GM12872 (cell line): ENCODE measurements around the gene ENTHD1.

Source experiments
- TF ChIP-seq, protein P1 (sequence below): IDR thresholded peaks from 3 replicates; pipeline ENCODE4 v1.5.1; 2011; ENCODE audit warnings: low read depth, mild to moderate bottlenecking, low read length, moderate library complexity; ENCODE audit not compliant: insufficient read depth

ENTHD1 gene

DNA sequence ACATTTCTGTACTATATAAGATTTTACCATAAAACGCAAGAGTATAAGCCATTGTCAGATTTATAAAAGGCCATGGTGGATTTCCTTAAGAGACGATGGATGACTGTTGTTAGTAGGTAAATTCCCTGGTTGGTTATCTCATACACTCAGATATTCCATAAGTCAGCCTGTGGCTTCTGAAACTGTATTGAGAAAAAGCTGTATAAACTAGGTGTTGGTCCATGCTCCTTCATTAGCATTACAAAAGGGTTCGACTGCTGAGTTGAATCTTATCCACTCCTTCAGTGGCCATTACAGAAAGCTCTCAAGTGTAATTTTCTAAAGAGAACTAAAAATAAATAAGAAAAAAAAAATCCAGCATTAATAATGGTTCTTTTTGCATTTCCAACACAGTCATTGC lies 12.6 kb upstream of the ENTHD1 start:
- TF ChIP-seq, protein P1, sequence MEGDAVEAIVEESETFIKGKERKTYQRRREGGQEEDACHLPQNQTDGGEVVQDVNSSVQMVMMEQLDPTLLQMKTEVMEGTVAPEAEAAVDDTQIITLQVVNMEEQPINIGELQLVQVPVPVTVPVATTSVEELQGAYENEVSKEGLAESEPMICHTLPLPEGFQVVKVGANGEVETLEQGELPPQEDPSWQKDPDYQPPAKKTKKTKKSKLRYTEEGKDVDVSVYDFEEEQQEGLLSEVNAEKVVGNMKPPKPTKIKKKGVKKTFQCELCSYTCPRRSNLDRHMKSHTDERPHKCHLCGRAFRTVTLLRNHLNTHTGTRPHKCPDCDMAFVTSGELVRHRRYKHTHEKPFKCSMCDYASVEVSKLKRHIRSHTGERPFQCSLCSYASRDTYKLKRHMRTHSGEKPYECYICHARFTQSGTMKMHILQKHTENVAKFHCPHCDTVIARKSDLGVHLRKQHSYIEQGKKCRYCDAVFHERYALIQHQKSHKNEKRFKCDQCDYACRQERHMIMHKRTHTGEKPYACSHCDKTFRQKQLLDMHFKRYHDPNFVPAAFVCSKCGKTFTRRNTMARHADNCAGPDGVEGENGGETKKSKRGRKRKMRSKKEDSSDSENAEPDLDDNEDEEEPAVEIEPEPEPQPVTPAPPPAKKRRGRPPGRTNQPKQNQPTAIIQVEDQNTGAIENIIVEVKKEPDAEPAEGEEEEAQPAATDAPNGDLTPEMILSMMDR, result no peak

DNA sequence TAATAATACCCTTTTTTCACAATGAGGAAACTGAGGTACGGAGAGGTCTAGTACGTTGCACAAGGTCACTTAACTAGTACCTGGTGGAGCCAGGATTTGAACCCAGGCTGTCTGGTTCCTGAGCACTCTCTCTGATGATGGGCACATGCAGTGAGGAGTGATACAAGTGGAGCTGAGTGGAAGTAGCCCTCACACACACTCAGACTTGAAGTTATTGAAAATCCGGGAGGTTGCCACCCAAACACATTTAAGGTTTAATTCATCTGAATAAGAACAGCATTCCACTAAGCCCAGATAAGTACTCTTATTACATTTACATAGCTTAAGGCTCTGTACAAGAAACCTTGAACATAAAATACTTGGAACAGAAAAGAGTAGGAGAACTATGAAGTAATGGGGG lies 12.1 kb upstream of the ENTHD1 start:
- TF ChIP-seq, protein P1, result no peak

DNA sequence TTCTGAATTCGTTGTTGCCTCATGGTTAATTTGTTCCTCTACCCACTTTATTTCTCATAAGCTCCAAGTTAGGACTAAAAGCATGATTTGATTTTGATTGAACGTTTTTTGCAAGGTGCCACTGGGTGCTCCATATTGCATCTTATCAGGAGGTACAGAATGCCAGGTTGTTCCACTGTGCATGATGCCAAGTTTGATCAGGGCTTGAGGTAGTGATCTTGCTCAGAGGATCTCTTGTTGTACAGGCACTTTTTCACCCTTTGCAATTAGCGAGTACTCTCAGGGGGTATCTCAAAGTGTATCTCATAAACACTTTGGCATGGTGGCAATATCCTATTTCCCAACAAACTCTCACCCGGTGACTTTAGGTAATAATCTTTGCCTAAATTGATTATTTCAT lies 11.3 kb upstream of the ENTHD1 start:
- TF ChIP-seq, protein P1, result no peak

DNA sequence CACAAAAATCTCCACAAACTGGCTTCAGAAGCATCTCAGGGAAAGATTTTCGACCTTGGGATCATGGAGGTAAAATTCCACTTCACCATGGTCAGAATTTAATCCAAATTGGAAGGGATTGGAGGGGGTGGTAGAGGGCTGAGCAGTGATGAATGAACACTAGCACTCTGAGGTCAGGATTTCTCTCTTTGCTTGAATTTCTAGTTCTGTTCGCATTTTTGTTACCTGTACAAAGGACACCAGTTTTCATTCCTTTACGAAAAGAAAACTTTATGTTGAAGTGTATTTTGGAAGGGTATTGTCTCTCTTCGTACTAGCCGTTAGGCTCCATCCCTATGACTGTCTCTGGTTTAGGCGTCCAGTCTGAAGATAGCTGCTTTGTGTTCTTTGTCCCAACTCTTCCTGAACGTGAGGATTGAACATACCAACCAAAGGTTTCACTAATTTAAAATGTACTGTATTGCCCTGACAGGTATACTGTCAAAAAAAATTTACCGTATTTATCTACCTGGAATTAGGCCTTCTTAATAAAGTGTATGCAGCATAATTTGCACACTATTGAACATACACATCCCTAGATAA lies 8.1 kb upstream of the ENTHD1 start:
- TF ChIP-seq, protein P1, result no peak

DNA sequence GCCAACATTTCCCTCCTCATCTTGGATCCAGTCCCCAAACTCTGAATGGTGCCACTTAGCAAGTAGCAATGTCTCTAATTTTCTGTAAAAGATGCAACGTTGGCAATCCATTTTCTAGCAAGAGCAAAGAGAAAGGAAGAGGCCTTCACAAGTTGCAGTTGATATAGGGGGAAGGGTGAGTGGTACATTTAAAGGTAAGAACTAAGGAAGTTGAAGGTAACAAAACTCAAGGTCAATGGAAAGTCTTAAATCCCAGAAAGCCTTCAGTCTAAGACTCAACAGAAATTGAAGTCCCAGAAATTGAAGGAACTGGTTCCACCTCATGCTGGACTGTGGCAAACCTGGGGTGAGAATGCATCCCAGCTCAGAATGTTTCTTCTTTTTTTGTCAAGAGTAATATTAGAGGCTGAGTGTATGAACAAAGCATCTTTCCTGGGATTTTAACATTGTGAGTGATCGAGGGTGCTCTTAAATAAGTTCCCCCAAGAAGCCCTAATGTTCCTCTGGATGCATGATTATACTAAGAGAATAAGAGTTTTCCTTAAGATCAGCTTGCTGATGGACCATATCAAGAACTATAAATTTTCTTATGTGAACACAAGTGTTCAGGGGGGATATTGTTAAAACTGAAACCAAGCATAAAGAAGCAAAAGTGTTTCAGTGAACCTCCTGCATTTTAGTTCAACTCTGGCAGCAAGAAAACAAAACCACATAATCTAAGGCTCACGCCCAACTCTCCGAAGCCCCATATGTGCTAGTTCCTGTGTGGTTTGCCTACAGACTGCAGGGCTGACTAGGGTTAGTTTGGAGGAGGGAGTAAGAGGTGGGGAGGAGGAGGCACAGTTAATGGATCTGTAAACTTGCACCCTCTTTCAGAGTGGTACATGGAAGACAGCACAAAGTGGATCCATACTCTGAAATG lies 7.0 kb upstream of the ENTHD1 start, which contains the start of gene GRAP2:
Gene GRAP2, plus strand, starts transcription at position 779 of the 922 bp plus-strand sequence. CDS start 46,023 bp downstream, outside the sequence.
- TF ChIP-seq, protein P1, result no peak

DNA sequence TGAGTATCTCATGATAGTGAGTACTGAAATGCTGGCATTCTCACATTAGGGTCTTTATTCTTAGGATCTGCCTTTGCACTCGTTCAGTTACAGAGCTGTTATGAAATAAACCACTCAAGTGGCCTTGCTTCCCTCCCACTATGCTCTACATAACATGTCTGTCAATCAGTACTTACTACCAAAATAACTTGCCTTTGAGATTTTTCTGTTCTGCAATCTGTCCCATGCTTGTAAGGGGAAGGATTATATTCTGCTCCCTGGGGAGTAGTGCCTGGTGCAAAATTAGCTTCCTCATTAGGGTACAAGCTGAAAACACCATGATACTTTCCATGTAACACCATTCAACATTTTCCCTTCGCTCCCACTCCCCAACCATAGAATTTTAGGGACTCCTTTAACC lies 5.4 kb upstream of the ENTHD1 start:
- TF ChIP-seq, protein P1, result no peak

DNA sequence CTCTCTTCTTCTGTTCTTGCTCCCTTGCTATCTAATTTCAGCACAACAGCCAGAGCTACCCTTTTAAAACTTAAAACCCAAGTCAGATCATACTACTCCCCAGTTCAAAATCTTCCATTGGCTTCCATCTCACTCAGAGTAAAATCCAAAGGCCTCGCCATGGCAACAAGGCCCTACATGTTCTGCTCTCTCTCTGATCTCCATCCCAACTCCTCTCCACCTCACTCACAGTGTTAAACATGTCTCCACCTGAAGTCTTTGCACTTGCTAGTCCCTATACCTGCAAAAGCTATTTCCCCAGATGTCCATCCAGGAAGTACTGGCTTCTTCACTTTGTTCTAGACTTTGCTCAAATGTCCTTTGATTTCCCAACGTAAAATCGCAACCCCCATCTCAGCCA lies 4.3 kb upstream of the ENTHD1 start:
- TF ChIP-seq, protein P1, result no peak
